GM12891 (cell line): ENCODE measurements around the gene PRSS21.

Source experiments
- PAX5 ChIP-seq: IDR thresholded peaks from 2 replicates; pipeline ENCODE4 v1.6.1; 2011; ENCODE audit warnings: low read length, moderate library complexity, mild to moderate bottlenecking; ENCODE audit not compliant: insufficient read depth, severe bottlenecking
- POLR2A ChIP-seq: IDR thresholded peaks from 2 replicates; pipeline ENCODE4 v1.6.1; 2011; ENCODE audit warnings: low read depth, low read length, control low read depth
- POLR2AphosphoS5 ChIP-seq: IDR thresholded peaks from 2 replicates; pipeline ENCODE4 v1.6.1; 2011; ENCODE audit warnings: low read depth, low read length, control low read depth

GRCh38 chr16:2779151-2779920 is 37.7 kb upstream of the PRSS21 start:
- TF ChIP-seq POLR2AphosphoS5 (peak; percentile 67), POLR2A (peak; percentile 22; the same call in 1 of the 2 replicates), PAX5 (no peak)
